ENCODE measurements around the gene PRSS57. TPM values are rescaled to one million over a fixed set of nuclear protein-coding genes. Genes with fewer than 3 reads are reported as not detected.

PRSS57 gene
- total and polyA plus RNA-seq, 2 experiments from 2014 or later: not detected

GRCh38 chr19:641702-642101 is 53.5 kb downstream of the PRSS57 start:
- TF ChIP-seq, protein P1, sequence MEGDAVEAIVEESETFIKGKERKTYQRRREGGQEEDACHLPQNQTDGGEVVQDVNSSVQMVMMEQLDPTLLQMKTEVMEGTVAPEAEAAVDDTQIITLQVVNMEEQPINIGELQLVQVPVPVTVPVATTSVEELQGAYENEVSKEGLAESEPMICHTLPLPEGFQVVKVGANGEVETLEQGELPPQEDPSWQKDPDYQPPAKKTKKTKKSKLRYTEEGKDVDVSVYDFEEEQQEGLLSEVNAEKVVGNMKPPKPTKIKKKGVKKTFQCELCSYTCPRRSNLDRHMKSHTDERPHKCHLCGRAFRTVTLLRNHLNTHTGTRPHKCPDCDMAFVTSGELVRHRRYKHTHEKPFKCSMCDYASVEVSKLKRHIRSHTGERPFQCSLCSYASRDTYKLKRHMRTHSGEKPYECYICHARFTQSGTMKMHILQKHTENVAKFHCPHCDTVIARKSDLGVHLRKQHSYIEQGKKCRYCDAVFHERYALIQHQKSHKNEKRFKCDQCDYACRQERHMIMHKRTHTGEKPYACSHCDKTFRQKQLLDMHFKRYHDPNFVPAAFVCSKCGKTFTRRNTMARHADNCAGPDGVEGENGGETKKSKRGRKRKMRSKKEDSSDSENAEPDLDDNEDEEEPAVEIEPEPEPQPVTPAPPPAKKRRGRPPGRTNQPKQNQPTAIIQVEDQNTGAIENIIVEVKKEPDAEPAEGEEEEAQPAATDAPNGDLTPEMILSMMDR (IDR thresholded peaks at IDR 0.05; ENCODE audit: low read depth, low read length): no peak
- DNase-seq (ENCODE audit: low read depth in 1 of 2, low spot score in 1 of 2): no peak
- H3K4me3 ChIP-seq: no peak overlapping the region
- H3K27ac ChIP-seq: no peak overlapping the region
- no peaks in the 10 kb centered on the region for H3K4me1 ChIP-seq (ENCODE audit: low read depth)
- no peaks in the 10 kb centered on the region for H3K9me3 ChIP-seq (ENCODE audit: low read depth)
- no peaks in the 10 kb centered on the region for H3K36me3 ChIP-seq
- H3K27me3 ChIP-seq: peaks cover 16% of the 10 kb centered on the region

- Histone ChIP-seq H3K4me1 (ENCODE audit: low read depth) (no peaks in the 10 kb centered on the region), H3K4me3 (no peak overlapping the region), H3K27me3 (peaks cover 16% of the 10 kb centered on the region), H3K36me3 (no peaks in the 10 kb centered on the region), H3K9me3 (ENCODE audit: low read depth) (no peaks in the 10 kb centered on the region), H3K27ac (no peak overlapping the region)
- TF ChIP-seq, protein P1 (IDR thresholded peaks at IDR 0.05; ENCODE audit: low read depth, low read length): no peak
- DNase-seq (ENCODE audit: low read depth in 1 of 2, low spot score in 1 of 2): no peak
Observed at GRCh38 chr19:640606-641189, 54.6 kb downstream of the PRSS57 start.

GRCh38 chr19:640161-640558 is 55.1 kb downstream of the PRSS57 start:
- Histone ChIP-seq H3K4me3 (peak overlapping the region; percentile 33), H3K9me3 (ENCODE audit: low read depth) (no peaks in the 10 kb centered on the region), H3K36me3 (no peaks in the 10 kb centered on the region), H3K27ac (no peak overlapping the region), H3K4me1 (ENCODE audit: low read depth) (no peaks in the 10 kb centered on the region), H3K27me3 (peaks cover 16% of the 10 kb centered on the region)
- TF ChIP-seq, protein P1 (IDR thresholded peaks at IDR 0.05; ENCODE audit: low read depth, low read length): no peak
- DNase-seq (ENCODE audit: low read depth in 1 of 2, low spot score in 1 of 2): no peak

DNA sequence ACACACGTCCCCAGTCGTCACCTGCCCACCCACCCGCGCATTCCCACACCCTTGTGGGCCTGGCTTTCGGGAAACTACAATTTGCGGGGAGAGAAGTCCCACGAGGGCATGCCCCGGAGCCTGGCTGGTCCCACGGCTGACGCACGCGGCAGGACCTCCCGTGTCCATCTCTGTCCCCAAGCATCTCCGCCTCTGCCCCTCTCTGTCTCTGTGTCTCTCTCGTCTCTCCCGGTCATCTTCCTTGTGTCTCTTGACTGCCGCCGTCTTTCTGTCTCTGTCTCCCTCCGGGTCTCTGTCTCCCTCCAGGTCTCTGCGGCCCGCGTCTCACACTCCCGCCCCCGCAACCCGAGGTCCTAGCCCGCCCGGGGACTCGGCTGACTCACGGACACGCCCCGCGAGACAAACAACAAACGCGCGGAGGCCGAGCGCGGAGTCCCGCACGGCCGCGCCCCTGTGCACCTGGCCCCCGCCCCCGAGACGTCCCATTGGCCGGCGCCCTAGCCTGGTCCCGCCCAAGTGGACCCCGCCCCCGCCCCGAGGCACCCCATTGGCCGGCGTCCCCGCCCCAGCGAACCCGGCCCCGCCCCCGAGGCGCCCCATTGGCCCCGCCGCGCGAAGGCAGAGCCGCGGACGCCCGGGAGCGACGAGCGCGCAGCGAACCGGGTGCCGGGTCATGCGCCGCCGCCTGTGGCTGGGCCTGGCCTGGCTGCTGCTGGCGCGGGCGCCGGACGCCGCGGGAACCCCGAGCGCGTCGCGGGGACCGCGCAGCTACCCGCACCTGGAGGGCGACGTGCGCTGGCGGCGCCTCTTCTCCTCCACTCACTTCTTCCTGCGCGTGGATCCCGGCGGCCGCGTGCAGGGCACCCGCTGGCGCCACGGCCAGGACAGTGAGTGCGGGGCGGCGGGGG is 55.7 kb downstream of the PRSS57 start, which contains the start of gene FGF22:
Gene FGF22 (plus strand): TSS at position 627 of the 908 bp plus-strand sequence. CDS start 47 bp downstream, at position 674.
- TF ChIP-seq, protein P1 (IDR thresholded peaks at IDR 0.05; ENCODE audit: low read depth, low read length): no peak

GRCh38 chr19:638906-639252 is 56.4 kb downstream of the PRSS57 start:
- peaks cover 16% of the 10 kb centered on the region for H3K27me3 ChIP-seq
- DNase-seq (ENCODE audit: low read depth in 1 of 2, low spot score in 1 of 2): no peak
- TF ChIP-seq, protein P1 (IDR thresholded peaks at IDR 0.05; ENCODE audit: low read depth, low read length): no peak
- H3K9me3 ChIP-seq (ENCODE audit: low read depth): no peaks in the 10 kb centered on the region
- peaks cover 4% of the 10 kb centered on the region for H3K4me1 ChIP-seq (ENCODE audit: low read depth)
- no peak overlapping the region for H3K27ac ChIP-seq
- no peak overlapping the region for H3K4me3 ChIP-seq
- no peaks in the 10 kb centered on the region for H3K36me3 ChIP-seq

More for the DNA sequence above, 55.7 kb downstream of the PRSS57 start, which contains the start of gene FGF22:
- H3K9me3 ChIP-seq (ENCODE audit: low read depth): no peaks in the 10 kb centered on the region
- H3K36me3 ChIP-seq: no peaks in the 10 kb centered on the region
- H3K27ac ChIP-seq: no peak within 1 kb of the TSS
- H3K4me1 ChIP-seq (ENCODE audit: low read depth): no peaks in the 10 kb centered on the region
- peaks cover 16% of the 10 kb centered on the region for H3K27me3 ChIP-seq
- peak within 1 kb of the TSS; percentile 35 for H3K4me3 ChIP-seq
- peak; percentile 91 to 95 for DNase-seq (ENCODE audit: low read depth in 1 of 2, low spot score in 1 of 2)

Other genes starting within 250 kb of the PRSS57 start
- gene SHC2, start 234.4 kb downstream of the PRSS57 start, total RNA-seq: 33.6 and 56.9 TPM in 2 replicates
- 39.9 and 54.6 TPM in 2 replicates for gene SHC2, start 234.4 kb downstream of the PRSS57 start, polyA plus RNA-seq
- gene MADCAM1, start 199.0 kb downstream of the PRSS57 start, total RNA-seq: 0.70 and 2.2 TPM in 2 replicates
- gene MADCAM1, start 199.0 kb downstream of the PRSS57 start, polyA plus RNA-seq: 2.5 and 3.4 TPM in 2 replicates
- 67.1 and 71.1 TPM in 2 replicates for gene TPGS1, start 188.0 kb downstream of the PRSS57 start, total RNA-seq
- gene TPGS1, start 188.0 kb downstream of the PRSS57 start, polyA plus RNA-seq: 55.8 and 56.2 TPM in 2 replicates
- 205 and 247 TPM in 2 replicates for gene CDC34, start 163.7 kb downstream of the PRSS57 start, total RNA-seq
- 205 and 207 TPM in 2 replicates for gene CDC34, start 163.7 kb downstream of the PRSS57 start, polyA plus RNA-seq
- not detected in 2 replicates for gene GZMM, start 151.4 kb downstream of the PRSS57 start, total RNA-seq
- gene GZMM, start 151.4 kb downstream of the PRSS57 start, polyA plus RNA-seq: 0.39 TPM in 1 of 2 replicates, not detected in the other
- 826 and 1,015 TPM in 2 replicates for gene BSG, start 122.9 kb downstream of the PRSS57 start, total RNA-seq
- gene BSG, start 122.9 kb downstream of the PRSS57 start, polyA plus RNA-seq: 976 and 1,204 TPM in 2 replicates
- gene HCN2, start 105.6 kb downstream of the PRSS57 start, total RNA-seq: 1.0 and 2.3 TPM in 2 replicates
- gene HCN2, start 105.6 kb downstream of the PRSS57 start, polyA plus RNA-seq: 0.34 and 0.46 TPM in 2 replicates
- 82.6 and 121 TPM in 2 replicates for gene POLRMT, start 61.9 kb downstream of the PRSS57 start, total RNA-seq
- gene POLRMT, start 61.9 kb downstream of the PRSS57 start, polyA plus RNA-seq: 103 and 120 TPM in 2 replicates
- not detected in 2 replicates for gene FGF22, start 55.6 kb downstream of the PRSS57 start, total RNA-seq
- 0.92 TPM in 1 of 2 replicates, not detected in the other for gene FGF22, start 55.6 kb downstream of the PRSS57 start, polyA plus RNA-seq
- gene RNF126, start 32.2 kb downstream of the PRSS57 start, total RNA-seq: 76.6 and 78.5 TPM in 2 replicates
- 88.7 and 92.1 TPM in 2 replicates for gene RNF126, start 32.2 kb downstream of the PRSS57 start, polyA plus RNA-seq
- 44.4 and 46.9 TPM in 2 replicates for gene FSTL3, start 19.1 kb downstream of the PRSS57 start, total RNA-seq
- gene FSTL3, start 19.1 kb downstream of the PRSS57 start, polyA plus RNA-seq: 33.0 and 34.7 TPM in 2 replicates
- gene PALM, start 13.5 kb upstream of the PRSS57 start, total RNA-seq: 63.5 and 105 TPM in 2 replicates
- gene PALM, start 13.5 kb upstream of the PRSS57 start, polyA plus RNA-seq: 23.0 and 33.0 TPM in 2 replicates
- gene MISP, start 55.7 kb upstream of the PRSS57 start, total RNA-seq: 0.18 and 1.2 TPM in 2 replicates
- gene MISP, start 55.7 kb upstream of the PRSS57 start, polyA plus RNA-seq: not detected in 2 replicates
- 92.0 and 92.7 TPM in 2 replicates for gene PTBP1, start 102.0 kb upstream of the PRSS57 start, total RNA-seq
- gene PTBP1, start 102.0 kb upstream of the PRSS57 start, polyA plus RNA-seq: 110 and 111 TPM in 2 replicates
- 70.8 and 88.2 TPM in 2 replicates for gene PLPPR3, start 126.5 kb upstream of the PRSS57 start, total RNA-seq
- gene PLPPR3, start 126.5 kb upstream of the PRSS57 start, polyA plus RNA-seq: 65.7 and 92.9 TPM in 2 replicates
- 1.4 and 5.7 TPM in 2 replicates for gene AZU1, start 132.4 kb upstream of the PRSS57 start, total RNA-seq
- gene AZU1, start 132.4 kb upstream of the PRSS57 start, polyA plus RNA-seq: 1.5 and 5.6 TPM in 2 replicates
- gene PRTN3, start 145.5 kb upstream of the PRSS57 start, total RNA-seq: 0.60 TPM in 1 of 2 replicates, not detected in the other
- 0.44 and 0.57 TPM in 2 replicates for gene PRTN3, start 145.5 kb upstream of the PRSS57 start, polyA plus RNA-seq
- not detected in 2 replicates for gene ELANE, start 156.9 kb upstream of the PRSS57 start, total RNA-seq
- gene ELANE, start 156.9 kb upstream of the PRSS57 start, polyA plus RNA-seq: not detected in 2 replicates
- 1.6 and 2.9 TPM in 2 replicates for gene CFD, start 164.2 kb upstream of the PRSS57 start, total RNA-seq
- gene CFD, start 164.2 kb upstream of the PRSS57 start, polyA plus RNA-seq: 3.1 and 6.5 TPM in 2 replicates
- 61.9 and 67.2 TPM in 2 replicates for gene MED16, start 197.7 kb upstream of the PRSS57 start, total RNA-seq
- 104 and 145 TPM in 2 replicates for gene MED16, start 197.7 kb upstream of the PRSS57 start, polyA plus RNA-seq
- gene RNU6-9, start 198.0 kb upstream of the PRSS57 start, total RNA-seq: not detected in 2 replicates
- gene RNU6-9, start 198.0 kb upstream of the PRSS57 start, polyA plus RNA-seq: not detected in 2 replicates
- gene R3HDM4, start 217.8 kb upstream of the PRSS57 start, total RNA-seq: 60.3 and 66.2 TPM in 2 replicates
- gene R3HDM4, start 217.8 kb upstream of the PRSS57 start, polyA plus RNA-seq: 82.1 and 86.7 TPM in 2 replicates
- gene KISS1R, start 221.9 kb upstream of the PRSS57 start, total RNA-seq: 0.46 and 1.2 TPM in 2 replicates
- gene KISS1R, start 221.9 kb upstream of the PRSS57 start, polyA plus RNA-seq: 1.9 and 3.2 TPM in 2 replicates
- gene ARID3A, start 230.6 kb upstream of the PRSS57 start, total RNA-seq: 59.7 and 62.3 TPM in 2 replicates
- 39.1 and 48.7 TPM in 2 replicates for gene ARID3A, start 230.6 kb upstream of the PRSS57 start, polyA plus RNA-seq